Activated effector memory CD4-positive, alpha-beta T cell treated with Interleukin-2 at 50 U/mL for 16 hours (primary cell): ENCODE data around the gene ADAR.
A peak's percentile ranks its signal among the peaks of the same experiment; 100 is the strongest.

ENCODE experiments used
- DNase-seq: peaks from one replicate; pipeline ENCODE4 v3.0.0-alpha.2; 2020

ADAR gene

GRCh38 chr1:154616659-154617345 lies 8.8 kb upstream of the ADAR start:
- no peak for DNase-seq

- no peak for DNase-seq
These were observed 7.4 kb upstream of the ADAR start for GRCh38 chr1:154615411-154615810.

GRCh38 chr1:154614901-154615300 lies 6.9 kb upstream of the ADAR start:
- no peak for DNase-seq

GRCh38 chr1:154614247-154614646 lies 6.3 kb upstream of the ADAR start:
- DNase-seq = no peak

GRCh38 chr1:154611150-154611862 lies 3.3 kb upstream of the ADAR start:
- DNase-seq = no peak

GRCh38 chr1:154609398-154610380 lies 1.7 kb upstream of the ADAR start:
- DNase-seq = peak; percentile 41

GRCh38 chr1:154608397-154609270 lies 648 bp upstream of the ADAR start:
- peak; percentile 23 for DNase-seq

GRCh38 chr1:154607106-154607608 lies 829 bp downstream of the ADAR start:
- DNase-seq = peak; percentile 10

- no peak for DNase-seq
These were observed 2.5 kb downstream of the ADAR start for GRCh38 chr1:154605534-154605933.

GRCh38 chr1:154603317-154603716 lies 4.7 kb downstream of the ADAR start:
- DNase-seq = no peak

- no peak for DNase-seq
These were observed 8.3 kb downstream of the ADAR start for GRCh38 chr1:154599658-154600057.

- DNase-seq = no peak
These were observed 8.9 kb downstream of the ADAR start for GRCh38 chr1:154598871-154599635.

GRCh38 chr1:154595621-154596020 lies 12.4 kb downstream of the ADAR start:
- no peak for DNase-seq

GRCh38 chr1:154594811-154595210 lies 13.2 kb downstream of the ADAR start:
- no peak for DNase-seq

GRCh38 chr1:154593390-154593789 lies 14.6 kb downstream of the ADAR start:
- no peak for DNase-seq

GRCh38 chr1:154591206-154591605 lies 16.8 kb downstream of the ADAR start:
- DNase-seq = no peak

GRCh38 chr1:154590756-154591155 lies 17.2 kb downstream of the ADAR start:
- no peak for DNase-seq

GRCh38 chr1:154589780-154590179 lies 18.2 kb downstream of the ADAR start:
- no peak for DNase-seq

GRCh38 chr1:154586641-154587040 lies 21.3 kb downstream of the ADAR start:
- DNase-seq = no peak

GRCh38 chr1:154586231-154586630 lies 21.8 kb downstream of the ADAR start:
- no peak for DNase-seq

GRCh38 chr1:154584267-154584994 lies 23.6 kb downstream of the ADAR start:
- DNase-seq = no peak
